IPS DF 6.9 (cell line): ENCODE results near the gene TTYH3.
A peak's percentile ranks its signal among the peaks of the same experiment; 100 is the strongest.

ENCODE experiments used
- DNase-seq: peaks from one replicate; pipeline ENCODE4 v3.0.0-alpha.2; 2013; ENCODE audit warnings: low read depth, low spot score
- H3K27ac ChIP-seq: one replicate; pipeline ENCODE4 v1.5.1; 2013; ENCODE audit warnings: low read length, control low read depth
- H3K27me3 ChIP-seq: 2 replicates; pipeline ENCODE4 v1.6.1; 2013; ENCODE audit warnings: mild to moderate bottlenecking, low read length; ENCODE audit not compliant: control insufficient read depth, insufficient read depth
- H3K36me3 ChIP-seq: 2 replicates; pipeline ENCODE4 v1.6.1; 2013; ENCODE audit warnings: low read length; ENCODE audit not compliant: control insufficient read depth, insufficient read depth
- H3K4me1 ChIP-seq: 2 replicates; pipeline ENCODE4 v1.6.1; 2013; ENCODE audit warnings: low read length; ENCODE audit not compliant: control insufficient read depth, insufficient read depth
- H3K4me3 ChIP-seq: 2 replicates; pipeline ENCODE4 v1.5.1; 2013; ENCODE audit warnings: mild to moderate bottlenecking, low read length
- H3K9me3 ChIP-seq: 2 replicates; pipeline ENCODE4 v1.6.1; 2013; ENCODE audit warnings: low read length, inconsistent platforms; ENCODE audit not compliant: control insufficient read depth, insufficient read depth
- WGBS: extraction: QIAGEN DNeasy Blood & Tissue Kit; methylation state at CpG from one replicate; pipeline ENCODE4 v1.1.7; 2013; ENCODE audit warnings: mixed read lengths, missing lambda C conversion rate; ENCODE audit not compliant: insufficient read length, insufficient coverage; 5-methylcytosine and 5-hydroxymethylcytosine counted together

Gene TTYH3

DNA sequence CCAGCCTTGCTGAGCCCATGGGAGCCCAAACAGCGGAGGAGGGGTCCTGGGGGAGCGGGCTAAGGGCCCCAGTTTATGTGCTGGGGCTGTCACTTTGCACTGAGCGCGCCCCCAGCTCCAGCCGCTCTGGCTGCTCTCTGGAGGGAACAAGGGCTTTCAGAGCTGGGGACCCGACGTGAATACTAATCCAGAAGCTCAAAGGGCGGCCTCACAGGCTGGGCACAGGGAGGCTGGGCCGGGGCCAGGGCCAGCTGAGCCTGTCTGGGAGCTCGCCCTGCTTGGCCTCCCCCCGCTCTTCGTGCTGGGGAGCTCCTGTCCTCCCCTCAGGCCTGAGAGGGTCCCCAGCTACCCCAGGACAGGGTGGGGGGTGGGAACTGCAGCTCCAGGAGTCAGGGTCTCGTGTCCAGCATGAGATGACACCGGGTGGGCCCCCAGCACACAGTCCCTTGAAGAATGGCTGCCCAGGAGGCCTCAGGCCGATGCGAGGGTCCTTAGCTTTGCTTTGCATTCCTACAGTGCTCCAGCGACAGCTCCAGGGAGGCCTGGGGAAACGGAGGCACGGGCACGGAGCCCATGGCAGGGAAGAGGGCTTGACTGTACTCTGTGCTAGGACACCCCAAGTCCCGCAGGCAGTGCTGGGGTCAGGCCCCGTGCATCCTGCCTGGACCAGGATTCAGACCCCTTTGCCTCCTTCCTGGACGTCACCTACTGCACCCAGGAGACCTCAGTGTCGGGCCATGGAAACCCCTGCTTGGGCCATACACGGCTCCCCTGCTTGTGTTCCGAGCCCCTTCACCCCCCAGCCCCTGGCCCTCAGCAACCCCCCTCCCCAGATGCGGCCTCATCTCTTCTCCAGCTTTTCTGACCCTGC is 50.4 kb downstream of the TTYH3 start:
- Histone ChIP-seq H3K36me3 (no peaks in the 10 kb centered on the region), H3K9me3 (no peaks in the 10 kb centered on the region), H3K4me3 (no peak overlapping the region), H3K4me1 (no peaks in the 10 kb centered on the region), H3K27me3 (no peaks in the 10 kb centered on the region; the same call in 1 of the 2 replicates), H3K27ac (no peak overlapping the region)
- WGBS = no CpG with 5 or more reads among the region's 27 CpGs
- no peak for DNase-seq

GRCh38 chr7:2684501-2684900 is 52.7 kb downstream of the TTYH3 start:
- H3K4me1 ChIP-seq = peaks cover 2% of the 10 kb centered on the region; the same call in 1 of the 2 replicates
- no CpG with 5 or more reads among the region's 11 CpGs for WGBS
- DNase-seq = no peak
- no peaks in the 10 kb centered on the region for H3K9me3 ChIP-seq
- no peaks in the 10 kb centered on the region for H3K36me3 ChIP-seq
- no peak overlapping the region for H3K4me3 ChIP-seq
- no peak overlapping the region for H3K27ac ChIP-seq
- peaks cover 14% of the 10 kb centered on the region for H3K27me3 ChIP-seq

DNA sequence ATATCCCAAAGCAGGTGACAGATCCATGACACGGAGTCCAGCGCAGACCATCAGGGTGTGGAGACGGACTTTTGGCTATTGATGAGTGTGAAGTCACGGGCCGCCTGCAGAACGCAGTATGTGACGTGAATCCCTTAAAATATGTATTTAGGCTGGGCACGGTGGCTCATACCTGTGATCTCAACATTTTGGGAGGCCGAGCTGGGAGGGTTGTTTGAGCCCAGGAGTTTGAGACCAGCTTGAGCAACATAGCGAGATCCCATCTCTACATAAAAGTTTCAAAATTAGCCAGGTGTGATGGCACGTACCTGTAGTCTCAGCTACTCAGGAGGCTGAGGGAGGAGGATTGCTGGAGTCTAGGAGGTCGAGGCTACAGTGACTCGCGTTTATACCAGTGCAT is 54.3 kb downstream of the TTYH3 start:
- Histone ChIP-seq H3K4me3 (no peak overlapping the region), H3K27me3 (peaks cover 14% of the 10 kb centered on the region), H3K9me3 (no peaks in the 10 kb centered on the region), H3K36me3 (no peaks in the 10 kb centered on the region), H3K27ac (no peak overlapping the region), H3K4me1 (peaks cover 2% of the 10 kb centered on the region; the same call in 1 of the 2 replicates)
- no peak for DNase-seq
- no CpG with 5 or more reads among the region's 14 CpGs for WGBS

GRCh38 chr7:2687338-2687869 is 55.6 kb downstream of the TTYH3 start:
- H3K36me3 ChIP-seq = no peaks in the 10 kb centered on the region
- peaks cover 2% of the 10 kb centered on the region; the same call in 1 of the 2 replicates for H3K4me1 ChIP-seq
- no peak overlapping the region for H3K27ac ChIP-seq
- H3K27me3 ChIP-seq = peaks cover 14% of the 10 kb centered on the region
- DNase-seq = no peak
- H3K9me3 ChIP-seq = no peaks in the 10 kb centered on the region
- H3K4me3 ChIP-seq = no peak overlapping the region
- no CpG with 5 or more reads among the region's 17 CpGs for WGBS

GRCh38 chr7:2687881-2688318 is 56.1 kb downstream of the TTYH3 start, which contains the start of gene AMZ1:
AMZ1 (plus strand) TSS chr7:2688202; CDS start chr7:2700452, 12,250 bp downstream.
- no CpG with 5 or more reads among the region's 41 CpGs for WGBS

GRCh38 chr7:2688409-2689342 is 56.9 kb downstream of the TTYH3 start:
- H3K9me3 ChIP-seq = no peaks in the 10 kb centered on the region
- no peak for DNase-seq
- WGBS = no CpG with 5 or more reads among the region's 62 CpGs
- H3K4me1 ChIP-seq = peaks cover 2% of the 10 kb centered on the region; the same call in 1 of the 2 replicates
- no peak overlapping the region for H3K27ac ChIP-seq
- H3K4me3 ChIP-seq = peak overlapping the region; percentile 33; the same call in 1 of the 2 replicates
- peaks cover 14% of the 10 kb centered on the region for H3K27me3 ChIP-seq
- H3K36me3 ChIP-seq = no peaks in the 10 kb centered on the region

More at GRCh38 chr7:2687881-2688318, 56.1 kb downstream of the TTYH3 start, which contains the start of gene AMZ1:
- no peak for DNase-seq
- Histone ChIP-seq H3K27me3 (peaks cover 14% of the 10 kb centered on the region), H3K27ac (no peak within 1 kb of the TSS), H3K4me3 (peak within 1 kb of the TSS; percentile 33; the same call in 1 of the 2 replicates), H3K4me1 (peaks cover 2% of the 10 kb centered on the region; the same call in 1 of the 2 replicates), H3K9me3 (no peaks in the 10 kb centered on the region), H3K36me3 (no peaks in the 10 kb centered on the region)

DNA sequence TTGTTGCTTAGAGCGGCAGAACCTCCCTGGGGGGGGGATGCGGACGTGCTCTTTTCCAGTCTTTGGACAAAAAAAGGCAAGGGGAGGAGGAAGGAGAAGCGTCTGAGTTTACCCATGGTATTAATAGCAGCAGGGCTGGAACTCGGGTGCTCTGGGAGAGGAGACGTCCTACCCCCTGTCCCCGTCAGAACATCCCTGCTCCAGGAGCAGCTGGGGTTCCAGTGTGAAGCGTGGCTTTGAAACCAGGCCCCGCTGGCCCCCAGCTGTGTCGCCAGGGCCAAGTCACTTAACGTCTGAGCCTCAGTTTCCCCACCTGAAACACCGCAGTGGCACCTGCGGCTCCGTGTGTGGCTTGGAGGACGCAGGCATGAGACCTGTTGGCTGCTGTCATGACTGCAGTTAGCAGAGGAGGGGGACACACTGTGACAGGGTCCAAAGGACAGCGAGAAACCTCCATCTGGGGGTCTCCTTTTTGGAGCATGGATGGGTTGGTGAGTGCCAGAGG is 57.6 kb downstream of the TTYH3 start:
- H3K27ac ChIP-seq = no peak overlapping the region
- H3K4me3 ChIP-seq = no peak overlapping the region
- no CpG with 5 or more reads among the region's 16 CpGs for WGBS
- no peaks in the 10 kb centered on the region for H3K36me3 ChIP-seq
- H3K9me3 ChIP-seq = no peaks in the 10 kb centered on the region
- no peak for DNase-seq
- peaks cover 2% of the 10 kb centered on the region; the same call in 1 of the 2 replicates for H3K4me1 ChIP-seq
- peaks cover 14% of the 10 kb centered on the region for H3K27me3 ChIP-seq

- no CpG with 5 or more reads among the region's 23 CpGs for WGBS
- no peak overlapping the region for H3K4me3 ChIP-seq
- H3K36me3 ChIP-seq = no peaks in the 10 kb centered on the region
- H3K4me1 ChIP-seq = peaks cover 2% of the 10 kb centered on the region; the same call in 1 of the 2 replicates
- H3K27me3 ChIP-seq = peaks cover 14% of the 10 kb centered on the region
- no peak overlapping the region for H3K27ac ChIP-seq
- DNase-seq = no peak
- H3K9me3 ChIP-seq = no peaks in the 10 kb centered on the region
These were observed 58.3 kb downstream of the TTYH3 start for GRCh38 chr7:2689951-2690705.

- Histone ChIP-seq H3K4me1 (peaks cover 2% of the 10 kb centered on the region; the same call in 1 of the 2 replicates), H3K27me3 (peaks cover 14% of the 10 kb centered on the region), H3K27ac (no peak overlapping the region), H3K36me3 (no peaks in the 10 kb centered on the region), H3K9me3 (no peaks in the 10 kb centered on the region), H3K4me3 (no peak overlapping the region)
- no peak for DNase-seq
- no CpG with 5 or more reads among the region's 18 CpGs for WGBS
These were observed 59.4 kb downstream of the TTYH3 start for GRCh38 chr7:2691011-2691707.
